Liver (tissue), 9 donors: ENCODE results near the gene GTF2F2. TPM values are rescaled to one million over a fixed set of nuclear protein-coding genes. Genes with fewer than 3 reads are reported as not detected.

Source experiments
- DNase-seq: peaks from one replicate; pipeline ENCODE4 v3.0.0-alpha.2; 2017; ENCODE audit warnings: low spot score
- H3K27ac ChIP-seq, 2 donors: one replicate each; pipeline ENCODE4 v1.7.0; 2013; ENCODE audit warnings: inconsistent platforms in 2 of 2, low read length in 2 of 2, control low read depth in 1 of 2, low read depth in 1 of 2, mild to moderate bottlenecking in 1 of 2
- H3K27me3 ChIP-seq, 4 donors: one replicate each; pipeline versions ENCODE4 v1.6.1 to v1.7.0; 2013; ENCODE audit warnings: low read length in 3 of 4, inconsistent platforms in 1 of 4, mild to moderate bottlenecking in 1 of 4, moderate library complexity in 1 of 4; ENCODE audit not compliant: control insufficient read depth in 4 of 4, insufficient read depth in 4 of 4
- H3K36me3 ChIP-seq, 4 donors: one replicate each; pipeline versions ENCODE4 v1.6.1 to v1.7.0; 2013; ENCODE audit warnings: low read length in 3 of 4, mild to moderate bottlenecking in 3 of 4, low read depth in 1 of 4, moderate library complexity in 1 of 4; ENCODE audit not compliant: control insufficient read depth in 4 of 4, insufficient read depth in 3 of 4
- H3K4me1 ChIP-seq, 4 donors: one replicate each; pipeline versions ENCODE4 v1.6.1 to v1.7.0; 2013; ENCODE audit warnings: low read length in 3 of 4, mild to moderate bottlenecking in 3 of 4, moderate library complexity in 1 of 4; ENCODE audit not compliant: control insufficient read depth in 4 of 4, insufficient read depth in 4 of 4
- H3K4me3 ChIP-seq, 3 donors: one replicate each; pipeline versions ENCODE4 v1.6.1 to v1.7.0; 2013; ENCODE audit warnings: low read length in 3 of 3, control low read depth in 1 of 3, low read depth in 1 of 3, mild to moderate bottlenecking in 1 of 3
- H3K9ac ChIP-seq, 2 donors: one replicate each; pipeline ENCODE4 v1.7.0; 2013; ENCODE audit warnings: low read length in 2 of 2, mild to moderate bottlenecking in 2 of 2, moderate library complexity in 2 of 2, control low read depth in 1 of 2, low read depth in 1 of 2
- H3K9me3 ChIP-seq, 4 donors: one replicate each; pipeline versions ENCODE4 v1.6.1 to v1.7.0; 2013; ENCODE audit warnings: low read length in 3 of 4; ENCODE audit not compliant: control insufficient read depth in 4 of 4
- ATF3 ChIP-seq: IDR thresholded peaks from 2 replicates; pipeline ENCODE4 v1.6.1; 2016; ENCODE audit warnings: antibody characterized with exemption
- CTCF ChIP-seq: fragments of 150-350 bp; IDR thresholded peaks from 2 replicates; pipeline ENCODE4 v1.5.1; 2017; ENCODE audit warnings: improper control_type of control experiment, low read depth, low read length; ENCODE audit not compliant: missing input control
- EGR1 ChIP-seq, 2 donors: IDR thresholded peaks; 2 replicates each; pipeline ENCODE4 v1.6.1; 2016 to 2018; ENCODE audit warnings: antibody characterized with exemption in 2 of 2, low read depth in 2 of 2
- FOXA1 ChIP-seq: IDR thresholded peaks from 2 replicates; pipeline ENCODE4 v1.6.1; 2016; ENCODE audit warnings: antibody characterized with exemption
- FOXA2 ChIP-seq: IDR thresholded peaks from 2 replicates; pipeline ENCODE4 v1.6.1; 2016; ENCODE audit warnings: antibody characterized with exemption
- GABPA ChIP-seq, 2 donors: IDR thresholded peaks in 1 of 2; conservative IDR thresholded peaks in 1 of 2; 2 replicates each; pipeline ENCODE4 v1.6.1; 2016; ENCODE audit warnings: antibody characterized with exemption in 2 of 2, mild to moderate bottlenecking in 1 of 2, moderate library complexity in 1 of 2
- HNF4A ChIP-seq, 2 donors: conservative IDR thresholded peaks; 2 replicates each; pipeline ENCODE4 v1.6.1; 2016; ENCODE audit warnings: antibody characterized with exemption in 2 of 2, mild to moderate bottlenecking in 2 of 2
- HNF4G ChIP-seq: IDR thresholded peaks from 2 replicates; pipeline ENCODE4 v1.6.1; 2016; ENCODE audit warnings: antibody characterized with exemption
- JUND ChIP-seq, 2 donors: IDR thresholded peaks; 2 replicates each; pipeline ENCODE4 v1.6.1; 2016; ENCODE audit warnings: antibody characterized with exemption in 2 of 2
- MAX ChIP-seq: IDR thresholded peaks from 2 replicates; pipeline ENCODE4 v1.6.1; 2016; ENCODE audit warnings: antibody characterized with exemption
- NR2F2 ChIP-seq: IDR thresholded peaks from 2 replicates; pipeline ENCODE4 v1.6.1; 2016; ENCODE audit warnings: antibody characterized with exemption
- RAD21 ChIP-seq, 2 donors: IDR thresholded peaks; 2 replicates each; pipeline ENCODE4 v1.6.1; 2016; ENCODE audit warnings: antibody characterized with exemption in 2 of 2, mild to moderate bottlenecking in 2 of 2
- REST ChIP-seq: IDR thresholded peaks from 2 replicates; pipeline ENCODE4 v1.6.1; 2016; ENCODE audit warnings: antibody characterized with exemption, mild to moderate bottlenecking
- RXRA ChIP-seq, 2 donors: IDR thresholded peaks; 2 replicates each; pipeline ENCODE4 v1.6.1; 2017 to 2018; ENCODE audit warnings: antibody characterized with exemption in 2 of 2, mild to moderate bottlenecking in 1 of 2
- SP1 ChIP-seq: IDR thresholded peaks from 2 replicates; pipeline ENCODE4 v1.6.1; 2018; ENCODE audit warnings: antibody characterized with exemption, mild to moderate bottlenecking
- TAF1 ChIP-seq: conservative IDR thresholded peaks from 2 replicates; pipeline ENCODE4 v1.6.1; 2016; ENCODE audit warnings: antibody characterized with exemption, mild to moderate bottlenecking
- YY1 ChIP-seq: IDR thresholded peaks from 2 replicates; pipeline ENCODE4 v1.6.1; 2016; ENCODE audit warnings: antibody characterized with exemption, mild to moderate bottlenecking
- ZBTB33 ChIP-seq: IDR thresholded peaks from 2 replicates; pipeline ENCODE4 v1.6.1; 2016; ENCODE audit warnings: antibody characterized with exemption
- WGBS: extraction: QIAGEN DNeasy Blood & Tissue Kit; methylation state at CpG from one replicate; pipeline ENCODE4 v1.1.7; 2013; 5-methylcytosine and 5-hydroxymethylcytosine counted together
- polyA plus RNA-seq, 2 donors: library from polyadenylated mRNA; stranded (reverse) in 1 of 2; unstranded in 1 of 2; fragments of 200-250 nt in 1 of 2; fragments of >200 nt in 1 of 2; fragmentation: Nextera tagmentation in 1 of 2; extraction: Ambion mirVana in 1 of 2; gene quantifications; one replicate each; pipeline versions ENCODE4 v1.2.1 to v1.2.3, GENCODE V29; 2013 to 2015
- total RNA-seq, 2 donors: library from RNA; depleted of rRNA; stranded (reverse); fragments of >200 nt; gene quantifications; one replicate each; pipeline ENCODE4 v1.2.3, GENCODE V29; 2014
- donor health status: healthy.
- donor health status: healthy.
- donor health status: healthy.
- donor health status: healthy.
- donor health status: healthy.

The GTF2F2 gene
- total and polyA plus RNA-seq, 4 donors, result 6.0 to 8.5 (median 7.3) TPM

- H3K27me3 ChIP-seq, result no peaks in the 10 kb centered on the region
- TF ChIP-seq NR2F2, result no peak
- no peak for TF ChIP-seq SP1
- no peaks in the 10 kb centered on the region for H3K9me3 ChIP-seq
- H3K4me3 ChIP-seq, result no peak overlapping the region
- no peak overlapping the region for H3K27ac ChIP-seq
- no peak overlapping the region for H3K9ac ChIP-seq
- peaks cover 0 to 1% (median 0%) of the 10 kb centered on the region in 4 donors for H3K4me1 ChIP-seq
- H3K36me3 ChIP-seq, result peaks cover 0 to 5% (median 0%) of the 10 kb centered on the region in 4 donors
- DNase-seq, result no peak
- 96% methylated on average over 7 of the region's 7 CpGs for WGBS
Measured at GRCh38 chr13:45180713-45181601, 60.6 kb downstream of the GTF2F2 start.

- TF ChIP-seq HNF4A (conservative IDR thresholded peaks at IDR 0.05) (no peak), ATF3 (no peak), REST (no peak), EGR1 (IDR thresholded peaks at IDR 0.05; ENCODE audit: low read depth in 2 of 2) (no peak), JUND (IDR thresholded peaks at IDR 0.05) (no peak), FOXA1 (no peak), YY1 (no peak), SP1 (no peak), ZBTB33 (no peak), TAF1 (no peak), RXRA (IDR thresholded peaks at IDR 0.05) (no peak), MAX (no peak), HNF4G (no peak), RAD21 (IDR thresholded peaks at IDR 0.05) (no peak), FOXA2 (no peak), CTCF (no peak), NR2F2 (no peak), GABPA (IDR thresholded peaks at IDR 0.05 in 1 of 2, conservative IDR thresholded peaks at IDR 0.05 in 1 of 2) (no peak)
- Histone ChIP-seq H3K9me3 (no peaks in the 10 kb centered on the region), H3K4me1 (no peaks in the 10 kb centered on the region), H3K36me3 (peaks cover 0 to 3% (median 0%) of the 10 kb centered on the region in 4 donors), H3K27me3 (no peaks in the 10 kb centered on the region), H3K27ac (no peak overlapping the region), H3K4me3 (no peak overlapping the region), H3K9ac (no peak overlapping the region)
- DNase-seq, result no peak
- WGBS, result 95% methylated on average over 5 of the region's 5 CpGs
Measured at GRCh38 chr13:45184693-45185092, 64.4 kb downstream of the GTF2F2 start.
